ENCODE results near the gene JAGN1.
A peak's percentile ranks its signal among the peaks of the same experiment; 100 is the strongest.
"Not testable (repeated sequence)": the region's sequence is repeated elsewhere in the genome, so short reads cannot be mapped to it uniquely, and the experiment has no call there.

The JAGN1 gene

GRCh38 chr3:9898467-9899241 is 8.2 kb downstream of the JAGN1 start:
- DNase-seq, result no peak

GRCh38 chr3:9899289-9899791 is 8.9 kb downstream of the JAGN1 start:
- no peak for DNase-seq

GRCh38 chr3:9900965-9901415 is 10.6 kb downstream of the JAGN1 start:
- DNase-seq, result not testable (repeated sequence)

GRCh38 chr3:9901967-9902366 is 11.6 kb downstream of the JAGN1 start:
- peak; percentile 43 for DNase-seq

DNA sequence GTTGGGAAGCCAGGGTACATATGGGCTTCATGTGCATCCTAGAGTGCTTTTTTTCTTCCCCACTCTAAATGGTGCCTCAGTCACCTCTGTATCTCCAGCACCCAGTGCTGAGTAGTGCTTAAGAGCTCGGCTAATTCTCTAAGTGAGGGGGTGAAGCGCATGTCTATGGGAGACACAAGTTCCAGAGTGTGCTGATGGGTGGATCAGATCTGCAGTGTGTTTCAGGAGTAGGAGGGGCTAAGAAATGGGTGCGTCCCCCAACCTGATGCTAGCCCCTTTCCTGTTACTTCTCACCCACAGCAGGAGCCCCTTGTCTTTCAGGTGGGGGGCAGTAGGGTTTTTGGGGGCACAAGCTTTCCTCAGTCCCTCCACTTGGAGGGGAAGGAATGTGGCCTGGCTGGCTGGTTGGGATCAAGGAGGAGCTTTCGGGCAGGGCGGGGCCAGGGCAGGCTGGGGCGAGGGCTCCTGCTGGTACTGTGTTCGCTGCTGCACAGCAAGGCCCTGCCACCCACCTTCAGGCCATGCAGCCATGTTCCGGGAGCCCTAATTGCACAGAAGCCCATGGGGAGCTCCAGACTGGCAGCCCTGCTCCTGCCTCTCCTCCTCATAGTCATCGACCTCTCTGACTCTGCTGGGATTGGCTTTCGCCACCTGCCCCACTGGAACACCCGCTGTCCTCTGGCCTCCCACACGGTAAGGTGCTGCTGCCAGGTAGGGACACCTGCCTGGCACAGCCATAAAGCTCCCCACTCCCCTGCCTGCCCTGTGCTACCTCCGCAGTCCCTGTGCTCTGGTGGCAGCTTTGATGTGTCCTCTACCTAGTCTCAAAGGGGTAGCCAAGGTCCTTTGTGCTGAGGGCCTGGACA is 12.2 kb downstream of the JAGN1 start, which contains the start of gene IL17RE:
Gene IL17RE, plus strand, starts transcription at position 477 of the 866 bp plus-strand sequence. Its CDS starts 85 bp downstream, at position 562.
- no peak for DNase-seq

- DNase-seq, result no peak
Observed at GRCh38 chr3:9903238-9903624, 12.8 kb downstream of the JAGN1 start.

- no peak for DNase-seq
Observed at GRCh38 chr3:9903904-9904303, 13.5 kb downstream of the JAGN1 start.

GRCh38 chr3:9906480-9906879 is 16.1 kb downstream of the JAGN1 start:
- DNase-seq, result no peak

DNA sequence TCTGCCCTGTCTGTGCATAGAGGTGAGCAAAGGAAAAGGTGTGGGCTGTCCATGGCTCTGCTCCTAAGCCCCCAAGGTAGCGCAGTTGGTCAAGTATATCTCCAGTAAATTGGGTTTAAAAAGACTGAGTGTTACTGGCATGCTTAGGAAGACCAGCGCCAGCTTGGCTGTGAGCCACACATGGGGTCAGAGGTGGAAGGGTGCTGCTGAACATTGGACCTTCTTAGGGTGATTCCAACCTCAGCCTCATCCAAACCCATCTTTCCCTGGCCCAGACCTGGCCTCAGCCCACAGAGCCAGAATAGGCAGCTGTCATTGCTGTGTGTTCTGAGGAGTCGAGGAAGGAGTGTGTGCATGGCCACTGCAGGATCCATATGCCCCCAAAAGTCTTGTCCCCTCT is 17.9 kb downstream of the JAGN1 start:
- no peak for DNase-seq

DNA sequence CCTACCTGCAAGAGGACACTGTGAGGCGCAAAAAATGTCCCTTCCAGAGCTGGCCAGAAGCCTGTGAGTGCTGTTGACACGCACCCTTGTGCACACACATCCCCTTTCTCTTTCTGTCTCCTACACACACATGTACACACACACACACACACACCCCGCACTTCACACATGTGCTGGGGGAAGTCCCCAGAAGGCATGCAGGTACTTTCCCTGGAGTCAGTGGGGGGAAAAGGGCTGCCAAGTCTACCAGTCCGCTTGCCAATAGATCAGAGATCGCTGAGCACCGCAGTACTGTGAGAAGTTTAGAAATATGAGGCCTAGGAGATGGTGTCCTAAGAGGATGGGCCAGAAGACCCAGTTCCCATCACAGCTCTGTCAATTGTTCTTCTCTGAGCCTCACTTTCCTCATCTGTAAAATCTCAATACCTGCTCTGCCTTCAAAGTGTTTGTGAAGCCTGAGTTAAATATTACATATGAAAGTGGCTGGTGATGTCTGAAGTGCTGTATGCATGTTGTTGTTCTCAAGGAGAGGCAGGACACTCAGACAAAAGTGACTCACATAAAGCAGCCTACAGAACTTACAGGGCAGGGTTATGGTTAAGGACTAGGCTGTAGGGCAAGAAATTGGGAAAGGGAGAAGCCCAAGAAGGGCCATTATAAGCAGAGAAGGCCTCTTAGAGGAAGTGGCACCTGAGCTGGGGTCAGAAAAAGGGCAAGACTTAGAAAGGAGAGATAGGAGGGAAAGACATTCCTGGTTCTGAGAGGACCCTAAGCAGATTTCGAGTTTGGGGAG is 19.0 kb downstream of the JAGN1 start:
- peak; percentile 20 for DNase-seq

- DNase-seq, result no peak
Observed at GRCh38 chr3:9911863-9912262, 21.5 kb downstream of the JAGN1 start.

GRCh38 chr3:9912294-9912935 is 22.0 kb downstream of the JAGN1 start:
- peak; percentile 40 for DNase-seq

GRCh38 chr3:9913601-9914000 is 23.2 kb downstream of the JAGN1 start:
- DNase-seq, result no peak

- no peak for DNase-seq
Observed at GRCh38 chr3:9914011-9914410, 23.6 kb downstream of the JAGN1 start.

- no peak for DNase-seq
Observed at GRCh38 chr3:9914559-9915253, 24.3 kb downstream of the JAGN1 start.

DNA sequence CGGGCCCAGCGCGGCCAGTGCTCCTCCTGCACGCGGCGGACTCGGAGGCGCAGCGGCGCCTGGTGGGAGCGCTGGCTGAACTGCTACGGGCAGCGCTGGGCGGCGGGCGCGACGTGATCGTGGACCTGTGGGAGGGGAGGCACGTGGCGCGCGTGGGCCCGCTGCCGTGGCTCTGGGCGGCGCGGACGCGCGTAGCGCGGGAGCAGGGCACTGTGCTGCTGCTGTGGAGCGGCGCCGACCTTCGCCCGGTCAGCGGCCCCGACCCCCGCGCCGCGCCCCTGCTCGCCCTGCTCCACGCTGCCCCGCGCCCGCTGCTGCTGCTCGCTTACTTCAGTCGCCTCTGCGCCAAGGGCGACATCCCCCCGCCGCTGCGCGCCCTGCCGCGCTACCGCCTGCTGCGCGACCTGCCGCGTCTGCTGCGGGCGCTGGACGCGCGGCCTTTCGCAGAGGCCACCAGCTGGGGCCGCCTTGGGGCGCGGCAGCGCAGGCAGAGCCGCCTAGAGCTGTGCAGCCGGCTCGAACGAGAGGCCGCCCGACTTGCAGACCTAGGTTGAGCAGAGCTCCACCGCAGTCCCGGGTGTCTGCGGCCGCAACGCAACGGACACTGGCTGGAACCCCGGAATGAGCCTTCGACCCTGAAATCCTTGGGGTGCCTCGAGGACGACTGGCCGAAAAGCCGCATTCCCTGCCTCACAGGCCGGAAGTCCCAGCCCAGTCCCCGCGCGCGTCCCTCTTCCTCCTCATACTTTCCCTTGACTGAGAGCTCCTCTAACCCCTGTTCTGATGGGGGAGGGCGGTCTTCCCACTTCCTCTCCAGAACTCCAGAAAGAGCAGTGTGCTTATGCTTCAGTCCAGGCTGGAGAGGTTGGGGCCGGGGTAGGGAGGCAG is 25.1 kb downstream of the JAGN1 start:
- peak; percentile 26 for DNase-seq

DNA sequence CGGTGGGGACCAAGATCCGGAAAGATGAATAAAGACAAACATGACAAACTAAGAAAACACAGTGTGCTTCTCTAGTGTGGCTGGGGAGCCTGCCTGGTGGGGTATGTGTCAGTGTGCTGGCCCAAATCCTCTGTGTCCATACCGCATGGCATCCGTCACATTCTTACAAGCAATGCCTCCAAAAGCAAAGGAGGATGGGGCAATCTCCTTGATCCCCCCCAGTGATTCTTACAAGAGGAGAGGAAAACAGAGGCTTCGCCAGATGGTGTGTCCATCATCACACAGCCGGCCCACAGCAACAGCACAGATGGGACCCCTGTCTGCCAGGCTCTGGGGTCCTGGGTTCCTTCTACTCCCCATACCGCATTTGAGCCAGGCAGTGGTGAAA is 25.9 kb downstream of the JAGN1 start:
- no peak for DNase-seq

GRCh38 chr3:9916734-9917680 is 26.6 kb downstream of the JAGN1 start, which contains the start of gene IL17RC:
Gene IL17RC (plus strand): TSS chr3:9917098. CDS start chr3:9917316, 218 bp downstream.
- peak; percentile 8 for DNase-seq

DNA sequence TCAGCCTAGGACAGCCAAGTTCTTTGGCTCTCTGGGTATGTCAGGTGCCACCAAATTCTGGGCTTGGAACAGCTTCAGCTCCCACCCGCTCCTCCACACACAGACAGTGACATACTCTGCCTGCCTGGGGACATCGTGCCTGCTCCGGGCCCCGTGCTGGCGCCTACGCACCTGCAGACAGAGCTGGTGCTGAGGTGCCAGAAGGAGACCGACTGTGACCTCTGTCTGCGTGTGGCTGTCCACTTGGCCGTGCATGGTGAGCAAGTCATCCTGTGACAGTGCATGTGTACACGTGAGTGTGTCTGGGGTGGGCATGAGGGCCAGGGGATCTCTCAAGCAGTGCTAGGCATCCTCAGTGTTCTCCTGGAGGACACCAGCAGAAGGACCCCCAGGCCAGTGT is 27.4 kb downstream of the JAGN1 start:
- no peak for DNase-seq
